Left lung (tissue), 10 donors: ENCODE data around the gene PRR33. TPM values are rescaled to one million over a fixed set of nuclear protein-coding genes. Genes with fewer than 3 reads are reported as not detected.
A peak's percentile ranks its signal among the peaks of the same experiment; 100 is the strongest.

Experiments
- ATAC-seq: fragments of 200-7000 bp; cut with Tn5 transposase; one replicate; pipeline ENCODE4 v1.9.1; 2020; ENCODE audit warnings: moderate library complexity
- DNase-seq, 4 donors: peaks; one replicate each; pipeline ENCODE4 v3.0.0-alpha.2; 2013 to 2020
- H3K27ac ChIP-seq, 2 donors: fragments of 200-600 bp; sonication (generic) in 1 of 2; one replicate each; pipeline versions ENCODE4 v1.5.0 to v1.8.0; 2020 to 2021
- H3K27me3 ChIP-seq, 2 donors: fragments of 200-600 bp; sonication (generic) in 1 of 2; one replicate each; pipeline versions ENCODE4 v1.5.0 to v1.8.0; 2020 to 2021
- H3K36me3 ChIP-seq, 2 donors: fragments of 200-600 bp; sonication (generic) in 1 of 2; one replicate each; pipeline versions ENCODE4 v1.5.0 to v1.8.0; 2020 to 2021
- H3K4me1 ChIP-seq, 2 donors: fragments of 200-600 bp; one replicate each; pipeline ENCODE4 v1.8.0; 2021
- H3K4me3 ChIP-seq, 2 donors: fragments of 200-600 bp; sonication (generic) in 1 of 2; one replicate each; pipeline versions ENCODE4 v1.5.0 to v1.8.0; 2020 to 2021; ENCODE audit warnings: mild to moderate bottlenecking in 1 of 2
- H3K9me3 ChIP-seq, 2 donors: fragments of 200-600 bp; sonication (generic) in 1 of 2; one replicate each; pipeline versions ENCODE4 v1.5.0 to v1.8.0; 2020 to 2021
- CTCF ChIP-seq, 2 donors: fragments of 200-600 bp; sonication (generic) in 1 of 2; IDR thresholded peaks; one replicate each; pipeline versions ENCODE4 v1.5.0 to v1.8.0; 2021; ENCODE audit warnings: antibody characterized with exemption in 2 of 2
- intact Hi-C, 2 donors: fragments of 100-400 bp; cut with DNase I; formaldehyde crosslinking; loops; one replicate each; pipeline versions ENCODE4 v1.11.2 to v1.14.2; 2022
- polyA plus RNA-seq, 6 donors: library from polyadenylated mRNA; unstranded; fragments of 120-200 nt; gene quantifications; one replicate each; pipeline ENCODE4 v1.2.1, GENCODE V29; 2013; ENCODE audit not compliant: insufficient read length in 6 of 6
- total RNA-seq, 2 donors: library from RNA; stranded (reverse); fragmentation: NEBNext Ultra II Directional; extraction: Animal tissue kit (Norgen Biotek cat#: 25700); gene quantifications; one replicate each; pipeline ENCODE4 v1.2.1, GENCODE V29; 2021
- donor health status: DM: no; HTN: yes; CAD: no.
- donor health status: DM: no; HTN: no; CAD: no.

Gene PRR33
- total and polyA plus RNA-seq, 8 donors, result 0.05 to 0.15 (median 0.11) TPM; not detected in 2

- no peaks in the 10 kb centered on the region for H3K9me3 ChIP-seq
- no peak overlapping the region for H3K27ac ChIP-seq
- DNase-seq, result peak in 1 of 4 donors; percentile 55
- no peak for TF ChIP-seq CTCF (IDR thresholded peaks at IDR 0.05)
- H3K36me3 ChIP-seq, result no peaks in the 10 kb centered on the region
- intact Hi-C loops, result no loop called here
- no peaks in the 10 kb centered on the region for H3K27me3 ChIP-seq
- no peak for ATAC-seq
- no peak overlapping the region for H3K4me3 ChIP-seq
- peaks cover 0 to 63% of the 10 kb centered on the region in 2 donors for H3K4me1 ChIP-seq
Observed at GRCh38 chr11:1857064-1857463, 34.6 kb downstream of the PRR33 start.

GRCh38 chr11:1856306-1857005, 35.2 kb downstream of the PRR33 start:
- TF ChIP-seq CTCF (IDR thresholded peaks at IDR 0.05), result no peak
- no peaks in the 10 kb centered on the region for H3K9me3 ChIP-seq
- H3K27me3 ChIP-seq, result no peaks in the 10 kb centered on the region
- DNase-seq, result peak in 1 of 4 donors; percentile 66
- no peak overlapping the region for H3K27ac ChIP-seq
- H3K36me3 ChIP-seq, result no peaks in the 10 kb centered on the region
- intact Hi-C loops, result no loop called here
- ATAC-seq, result no peak
- peaks cover 0 to 69% of the 10 kb centered on the region in 2 donors for H3K4me1 ChIP-seq
- H3K4me3 ChIP-seq, result no peak overlapping the region

- TF ChIP-seq CTCF (IDR thresholded peaks at IDR 0.05), result no peak
Observed at GRCh38 chr11:1855886-1856265, 35.8 kb downstream of the PRR33 start.

GRCh38 chr11:1854949-1855885, 36.5 kb downstream of the PRR33 start:
- Histone ChIP-seq H3K36me3 (no peaks in the 10 kb centered on the region), H3K9me3 (no peaks in the 10 kb centered on the region), H3K27me3 (no peaks in the 10 kb centered on the region), H3K27ac (peak overlapping the region in 1 of 2 donors; percentile 6), H3K4me3 (peak overlapping the region in 1 of 2 donors; percentile 49), H3K4me1 (peaks cover 0 to 80% of the 10 kb centered on the region in 2 donors)
- intact Hi-C loops, result no loop called here
- DNase-seq, result peak in 1 of 4 donors; percentile 76
- no peak for TF ChIP-seq CTCF (IDR thresholded peaks at IDR 0.05)
- no peak for ATAC-seq

More at GRCh38 chr11:1855886-1856265, 35.8 kb downstream of the PRR33 start:
- peaks cover 0 to 75% of the 10 kb centered on the region in 2 donors for H3K4me1 ChIP-seq
- ATAC-seq (no peak), DNase-seq (peak in 1 of 4 donors; percentile 53)
- intact Hi-C loops, result no loop called here
- no peak overlapping the region for H3K27ac ChIP-seq
- no peak overlapping the region for H3K4me3 ChIP-seq
- H3K36me3 ChIP-seq, result no peaks in the 10 kb centered on the region
- no peaks in the 10 kb centered on the region for H3K9me3 ChIP-seq
- H3K27me3 ChIP-seq, result no peaks in the 10 kb centered on the region
